ENCODE measurements around the gene GRIA3. TPM values are rescaled to one million over a fixed set of nuclear protein-coding genes. Genes with fewer than 3 reads are reported as not detected.

Gene GRIA3
- polyA plus RNA-seq, 1 of the 3 experiments (the other 2 are of a cell fraction): 0.15 TPM

- TF ChIP-seq IRF3 (IDR thresholded peaks at IDR 0.05; ENCODE audit: low read depth, low read length): no peak
Observed at GRCh38 chrX:123206176-123206575, 22.1 kb downstream of the GRIA3 start (continued).

DNA sequence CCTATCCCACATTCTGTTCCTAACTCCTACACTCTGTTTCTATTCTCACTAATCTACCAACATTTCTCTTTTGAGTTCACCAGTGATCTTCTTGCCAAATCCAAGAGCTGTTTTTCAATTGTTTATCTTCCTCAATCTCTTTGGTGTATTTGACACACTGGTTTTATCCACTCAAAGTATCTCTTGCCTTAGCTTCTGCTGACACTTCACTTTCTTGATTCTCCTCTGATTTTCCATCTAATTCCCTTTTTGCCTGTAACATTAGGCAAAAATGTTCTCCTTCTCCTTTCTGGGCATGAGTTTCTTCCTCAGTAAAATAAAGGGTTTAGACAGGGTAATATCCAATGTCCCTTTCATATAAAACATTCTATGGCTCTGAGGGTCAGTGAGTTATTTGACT is 26.2 kb downstream of the GRIA3 start:
- ChIA-PET CTCF (interaction anchor here (1.0 kb wide), 1 partner anchor 13 kb away, joined by 3 read pairs; no protein-coding TSS in a partner anchor), POLR2A (no interaction called here)
- no peaks in the 10 kb centered on the region for H3K79me2 ChIP-seq (ENCODE audit: insufficient read depth)
- TF ChIP-seq SMC3 (IDR thresholded peaks at IDR 0.05; ENCODE audit: low read depth, low read length) (no peak), POLR2AphosphoS5 (IDR thresholded peaks at IDR 0.05; ENCODE audit: low read depth, low read length) (no peak), RFX5 (IDR thresholded peaks at IDR 0.05; ENCODE audit: low read length) (no peak)
- H2AFZ ChIP-seq (ENCODE audit: low read depth): no peak overlapping the region
- no peak overlapping the region for H3K9ac ChIP-seq
- no peaks in the 10 kb centered on the region; a peak in 1 of 4 replicates for H3K4me1 ChIP-seq (ENCODE audit: control insufficient read depth in 1 of 2, insufficient read depth in 2 of 2, low read depth in 1 of 2, low read length in 1 of 2)
- no peaks in the 10 kb centered on the region for H3K36me3 ChIP-seq (replicated peaks in 1 of 2; ENCODE audit: control insufficient read depth in 1 of 2, insufficient read depth in 2 of 2, low read length in 1 of 2)
- no peaks in the 10 kb centered on the region for H4K20me1 ChIP-seq (ENCODE audit: insufficient read depth)
- no peaks in the 10 kb centered on the region for H3F3A ChIP-seq (replicated peaks; ENCODE audit: insufficient read depth)
- no peak for DNase-seq
- H3K4me2 ChIP-seq: no peak overlapping the region
- H3K27me3 ChIP-seq (ENCODE audit: insufficient read depth): no peaks in the 10 kb centered on the region
- H3K9me2 ChIP-seq: no peaks in the 10 kb centered on the region
- H3K9me3 ChIP-seq: no peaks in the 10 kb centered on the region
- no peak overlapping the region for H3K27ac ChIP-seq (ENCODE audit: low read depth in 2 of 2, low read length in 1 of 2)
- no peak overlapping the region for H3K4me3 ChIP-seq (ENCODE audit: low read depth in 2 of 2, low read length in 1 of 2)

DNA sequence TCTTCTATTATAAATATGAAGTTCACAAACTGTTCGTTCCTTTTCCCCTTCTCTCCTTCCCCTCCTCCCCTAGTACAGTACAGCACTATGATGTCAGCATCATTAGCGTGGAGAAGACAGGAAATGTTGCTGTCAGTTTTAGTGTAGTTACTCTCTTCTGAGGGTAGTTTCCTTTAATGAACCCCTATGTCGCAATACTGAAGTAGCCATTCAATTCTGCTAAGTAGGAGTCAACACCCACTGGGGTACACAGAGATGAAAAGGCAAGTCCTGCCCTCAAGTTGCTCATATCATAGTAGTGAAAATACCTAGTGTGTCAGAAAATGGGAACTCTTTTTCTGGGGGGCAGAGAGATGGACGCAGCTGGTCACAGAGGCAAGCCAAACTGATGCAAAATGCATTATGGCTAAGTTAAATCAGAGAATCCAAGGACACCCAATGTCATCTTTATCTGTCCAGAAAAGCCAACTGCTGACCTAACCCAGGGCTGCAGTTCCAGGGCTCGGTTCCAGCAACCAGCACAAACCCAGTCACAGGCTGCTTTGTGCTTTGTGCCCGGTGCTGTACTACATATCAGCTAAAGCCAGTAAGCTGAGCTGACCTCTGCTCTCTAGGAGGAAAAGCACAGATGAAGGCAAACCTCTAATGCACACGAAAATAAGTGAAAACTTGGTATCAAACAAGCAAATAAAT is 31.5 kb downstream of the GRIA3 start:
- POLR2A ChIA-PET: no interaction called here
- TF ChIP-seq MAX (IDR thresholded peaks at IDR 0.05; ENCODE audit: low read depth) (no peak), NRF1 (IDR thresholded peaks at IDR 0.05; ENCODE audit: low read depth, low read length) (no peak), NFIC (IDR thresholded peaks at IDR 0.05; ENCODE audit: borderline replicate concordance) (no peak), EP300 (IDR thresholded peaks at IDR 0.05; ENCODE audit: borderline replicate concordance in 1 of 2, low read depth in 1 of 2, low read length in 1 of 2) (no peak), TAF1 (IDR thresholded peaks at IDR 0.05; ENCODE audit: borderline replicate concordance, low read depth, low read length) (no peak), CHD2 (IDR thresholded peaks at IDR 0.05; ENCODE audit: low read length, partially characterized antibody) (no peak), FOSL2 (IDR thresholded peaks at IDR 0.05; ENCODE audit: borderline replicate concordance, low read depth) (no peak), FOXJ3 (CRISPR knock-in tag; IDR thresholded peaks at IDR 0.05) (no peak), GABPA (IDR thresholded peaks at IDR 0.05; ENCODE audit: low read depth) (no peak), RFX5 (IDR thresholded peaks at IDR 0.05; ENCODE audit: low read length) (no peak), JUND (IDR thresholded peaks at IDR 0.05) (no peak), TCF12 (IDR thresholded peaks at IDR 0.05) (no peak), ZBTB33 (IDR thresholded peaks at IDR 0.05; ENCODE audit: borderline replicate concordance, low read depth) (no peak)
- TF ChIP-seq, protein P1, sequence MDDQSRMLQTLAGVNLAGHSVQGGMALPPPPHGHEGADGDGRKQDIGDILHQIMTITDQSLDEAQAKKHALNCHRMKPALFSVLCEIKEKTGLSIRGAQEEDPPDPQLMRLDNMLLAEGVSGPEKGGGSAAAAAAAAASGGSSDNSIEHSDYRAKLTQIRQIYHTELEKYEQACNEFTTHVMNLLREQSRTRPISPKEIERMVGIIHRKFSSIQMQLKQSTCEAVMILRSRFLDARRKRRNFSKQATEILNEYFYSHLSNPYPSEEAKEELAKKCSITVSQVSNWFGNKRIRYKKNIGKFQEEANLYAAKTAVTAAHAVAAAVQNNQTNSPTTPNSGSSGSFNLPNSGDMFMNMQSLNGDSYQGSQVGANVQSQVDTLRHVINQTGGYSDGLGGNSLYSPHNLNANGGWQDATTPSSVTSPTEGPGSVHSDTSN (IDR thresholded peaks at IDR 0.05): no peak
- TF ChIP-seq, protein P2, sequence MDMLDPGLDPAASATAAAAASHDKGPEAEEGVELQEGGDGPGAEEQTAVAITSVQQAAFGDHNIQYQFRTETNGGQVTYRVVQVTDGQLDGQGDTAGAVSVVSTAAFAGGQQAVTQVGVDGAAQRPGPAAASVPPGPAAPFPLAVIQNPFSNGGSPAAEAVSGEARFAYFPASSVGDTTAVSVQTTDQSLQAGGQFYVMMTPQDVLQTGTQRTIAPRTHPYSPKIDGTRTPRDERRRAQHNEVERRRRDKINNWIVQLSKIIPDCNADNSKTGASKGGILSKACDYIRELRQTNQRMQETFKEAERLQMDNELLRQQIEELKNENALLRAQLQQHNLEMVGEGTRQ (IDR thresholded peaks at IDR 0.05; ENCODE audit: borderline replicate concordance, low read depth, low read length): no peak
- CTCF ChIA-PET: interaction anchor here (0.6 to 2.5 kb wide), 2 partner anchors 9 to 348 kb away, joined by 3 to 5 read pairs; no protein-coding TSS in a partner anchor
- no peaks in the 10 kb centered on the region for H3K9me3 ChIP-seq
- H3K9me2 ChIP-seq: no peaks in the 10 kb centered on the region
- peaks cover 0 to 5% of the 10 kb centered on the region in 2 experiments; a peak in 1 of 4 replicates for H3K4me1 ChIP-seq (ENCODE audit: control insufficient read depth in 1 of 2, insufficient read depth in 2 of 2, low read depth in 1 of 2, low read length in 1 of 2)
- no peak overlapping the region for H3K4me3 ChIP-seq (ENCODE audit: low read depth in 2 of 2, low read length in 1 of 2)
- no peaks in the 10 kb centered on the region for H3K79me2 ChIP-seq (ENCODE audit: insufficient read depth)
- WGBS (ENCODE audit: low lambda C conversion rate): 23% methylated on average over 7 of the region's 7 CpGs
- no peaks in the 10 kb centered on the region for H3K27me3 ChIP-seq (ENCODE audit: insufficient read depth)
- no peaks in the 10 kb centered on the region for H3K36me3 ChIP-seq (replicated peaks in 1 of 2; ENCODE audit: control insufficient read depth in 1 of 2, insufficient read depth in 2 of 2, low read length in 1 of 2)
- DNase-seq: no peak
- no peak overlapping the region for H3K9ac ChIP-seq
- no peak overlapping the region for H3K4me2 ChIP-seq
- H3K27ac ChIP-seq (ENCODE audit: low read depth in 2 of 2, low read length in 1 of 2): no peak overlapping the region
- no peaks in the 10 kb centered on the region for H4K20me1 ChIP-seq (ENCODE audit: insufficient read depth)
- no peak overlapping the region for H2AFZ ChIP-seq (ENCODE audit: low read depth)
- no peaks in the 10 kb centered on the region for H3F3A ChIP-seq (replicated peaks; ENCODE audit: insufficient read depth)
